ENCODE measurements around the gene UPF2.

The UPF2 gene

DNA sequence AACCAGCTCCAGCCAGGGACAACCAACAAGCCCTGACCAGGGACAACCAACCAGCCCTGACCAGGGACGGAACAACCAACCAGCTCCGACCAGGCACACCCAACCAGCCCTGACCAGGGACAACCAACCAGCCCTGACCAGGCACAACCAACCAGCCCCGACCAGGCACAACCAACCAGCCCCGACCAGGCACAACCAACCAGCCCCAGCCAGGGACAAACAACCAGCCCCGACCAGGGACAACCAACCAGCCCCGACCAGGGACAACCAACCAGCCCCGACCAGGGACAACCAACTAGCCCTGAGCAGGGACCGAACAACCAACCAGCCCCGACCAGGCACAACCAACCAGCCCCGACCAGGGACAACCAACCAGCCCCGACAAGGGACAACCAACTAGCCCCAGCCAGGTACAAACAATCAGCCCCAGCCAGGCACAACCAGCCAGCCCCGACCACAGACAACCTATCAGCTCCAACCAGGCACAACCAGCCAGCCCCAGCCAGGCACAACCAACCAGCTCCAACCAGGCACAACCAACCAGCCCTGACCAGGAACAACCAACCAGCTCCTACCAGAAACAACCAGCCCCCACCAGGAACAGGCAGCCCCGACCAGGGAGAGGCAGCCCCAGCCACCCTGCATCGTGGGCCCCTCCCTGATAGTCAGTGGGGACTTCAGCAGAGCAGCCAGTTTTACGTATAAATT, 163.1 kb downstream of the UPF2 start:
- TF ChIP-seq, protein P1, sequence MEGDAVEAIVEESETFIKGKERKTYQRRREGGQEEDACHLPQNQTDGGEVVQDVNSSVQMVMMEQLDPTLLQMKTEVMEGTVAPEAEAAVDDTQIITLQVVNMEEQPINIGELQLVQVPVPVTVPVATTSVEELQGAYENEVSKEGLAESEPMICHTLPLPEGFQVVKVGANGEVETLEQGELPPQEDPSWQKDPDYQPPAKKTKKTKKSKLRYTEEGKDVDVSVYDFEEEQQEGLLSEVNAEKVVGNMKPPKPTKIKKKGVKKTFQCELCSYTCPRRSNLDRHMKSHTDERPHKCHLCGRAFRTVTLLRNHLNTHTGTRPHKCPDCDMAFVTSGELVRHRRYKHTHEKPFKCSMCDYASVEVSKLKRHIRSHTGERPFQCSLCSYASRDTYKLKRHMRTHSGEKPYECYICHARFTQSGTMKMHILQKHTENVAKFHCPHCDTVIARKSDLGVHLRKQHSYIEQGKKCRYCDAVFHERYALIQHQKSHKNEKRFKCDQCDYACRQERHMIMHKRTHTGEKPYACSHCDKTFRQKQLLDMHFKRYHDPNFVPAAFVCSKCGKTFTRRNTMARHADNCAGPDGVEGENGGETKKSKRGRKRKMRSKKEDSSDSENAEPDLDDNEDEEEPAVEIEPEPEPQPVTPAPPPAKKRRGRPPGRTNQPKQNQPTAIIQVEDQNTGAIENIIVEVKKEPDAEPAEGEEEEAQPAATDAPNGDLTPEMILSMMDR (IDR thresholded peaks at IDR 0.05; ENCODE audit: borderline replicate concordance, insufficient read depth, low read depth, low read length): no peak
- H3K4me3 ChIP-seq (ENCODE audit: low read depth, low read length): no peak overlapping the region

DNA sequence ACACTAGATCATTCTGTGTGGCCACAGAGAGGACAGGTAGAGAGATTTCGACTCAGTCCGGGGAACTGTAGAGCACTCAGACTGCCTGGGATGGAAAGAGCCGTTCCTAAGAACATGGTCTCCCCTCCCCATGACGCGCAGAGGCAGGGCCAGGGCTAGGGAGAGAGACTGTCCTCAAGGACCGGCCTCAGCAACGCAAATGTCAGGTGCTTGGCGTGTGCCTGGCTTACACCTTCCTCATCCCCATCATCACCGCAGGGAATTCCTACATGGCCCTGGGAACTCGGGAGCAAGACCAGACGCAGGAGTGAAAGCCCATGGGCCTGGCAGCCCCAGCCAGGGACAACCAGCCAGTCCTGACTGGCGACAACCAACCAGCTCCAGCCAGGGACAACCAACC, 163.8 kb downstream of the UPF2 start:
- no peak overlapping the region for H3K4me3 ChIP-seq (ENCODE audit: low read depth, low read length)
- TF ChIP-seq, protein P1 (IDR thresholded peaks at IDR 0.05; ENCODE audit: borderline replicate concordance, insufficient read depth, low read depth, low read length): no peak

DNA sequence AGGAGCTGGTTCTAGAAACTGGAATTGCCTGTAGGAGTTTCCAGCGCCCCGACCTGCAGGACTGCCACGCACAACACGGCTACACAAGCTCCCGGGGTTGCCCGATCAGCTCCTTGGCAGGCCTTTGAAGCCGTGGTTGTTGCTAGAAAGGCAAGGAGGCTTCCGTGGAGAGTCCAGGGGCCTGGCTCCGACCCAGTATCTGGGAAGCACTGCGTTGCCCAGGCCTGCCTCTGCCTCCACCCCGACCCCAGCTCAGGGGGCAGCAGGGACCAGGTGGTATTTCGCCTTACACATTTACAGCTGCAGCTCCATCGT, 165.1 kb downstream of the UPF2 start:
- no peak overlapping the region for H3K4me3 ChIP-seq (ENCODE audit: low read depth, low read length)
- TF ChIP-seq, protein P1 (IDR thresholded peaks at IDR 0.05; ENCODE audit: borderline replicate concordance, insufficient read depth, low read depth, low read length): no peak

DNA sequence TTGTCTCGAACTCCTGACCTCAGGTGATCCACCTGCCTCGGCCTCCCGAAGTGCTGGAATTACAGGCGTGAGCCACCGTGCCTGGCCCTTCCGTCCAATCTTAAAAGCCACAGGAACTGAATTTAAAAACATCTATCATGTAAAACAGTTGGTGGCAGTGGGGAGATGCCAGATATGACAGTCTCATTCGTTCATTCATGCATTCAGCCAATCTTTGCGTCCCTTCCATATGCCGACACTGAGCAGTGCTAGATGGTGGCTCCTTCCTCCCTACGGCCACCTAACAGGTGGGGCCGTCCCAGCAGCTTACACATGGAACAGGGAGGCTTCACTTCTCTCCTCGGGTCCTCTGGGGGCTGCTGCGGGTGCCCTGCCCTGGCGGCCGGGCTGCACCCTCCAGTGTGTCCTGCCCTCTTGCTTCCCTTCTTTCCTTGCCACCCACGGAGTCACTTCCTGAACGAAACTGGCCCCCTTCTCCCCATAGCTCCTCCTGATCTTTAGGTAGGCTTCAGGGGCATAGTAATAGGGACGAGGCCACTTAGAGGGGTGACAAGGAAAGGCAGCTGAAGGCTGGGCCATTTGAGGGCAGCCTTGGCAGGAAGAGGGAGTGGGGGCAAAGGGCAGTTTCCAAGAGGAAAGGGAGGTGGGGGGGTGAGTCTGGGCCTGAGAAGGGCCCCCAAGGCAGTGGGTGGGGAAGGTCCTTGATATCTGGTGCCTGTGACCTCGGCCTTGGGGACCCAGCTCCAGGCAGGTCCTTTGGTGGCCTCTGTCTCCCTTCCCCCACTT, 165.6 kb downstream of the UPF2 start:
- TF ChIP-seq, protein P1 (IDR thresholded peaks at IDR 0.05; ENCODE audit: borderline replicate concordance, insufficient read depth, low read depth, low read length): no peak
- no peak overlapping the region for H3K4me3 ChIP-seq (ENCODE audit: low read depth, low read length)

DNA sequence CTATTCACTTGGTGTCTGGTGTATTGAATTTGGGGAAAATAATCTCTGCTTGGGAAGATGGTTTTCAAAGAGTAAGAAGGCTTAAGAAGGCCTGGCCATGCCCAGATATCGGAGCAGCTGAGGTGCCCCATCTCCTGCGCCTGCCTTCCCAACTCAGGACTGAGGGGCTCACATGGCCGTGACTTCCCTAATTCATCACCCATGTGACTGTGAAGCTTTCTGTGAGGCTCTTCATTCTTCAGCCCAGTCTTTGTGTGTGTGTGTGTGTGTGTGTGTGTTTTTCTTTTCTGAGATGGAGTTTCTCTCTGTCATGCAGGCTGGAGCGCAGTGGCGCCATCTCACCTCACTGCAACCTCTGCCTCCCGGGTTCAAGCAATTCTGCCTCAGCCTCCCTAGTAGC, 166.3 kb downstream of the UPF2 start:
- no peak overlapping the region for H3K4me3 ChIP-seq (ENCODE audit: low read depth, low read length)
- TF ChIP-seq, protein P1 (IDR thresholded peaks at IDR 0.05; ENCODE audit: borderline replicate concordance, insufficient read depth, low read depth, low read length): no peak

DNA sequence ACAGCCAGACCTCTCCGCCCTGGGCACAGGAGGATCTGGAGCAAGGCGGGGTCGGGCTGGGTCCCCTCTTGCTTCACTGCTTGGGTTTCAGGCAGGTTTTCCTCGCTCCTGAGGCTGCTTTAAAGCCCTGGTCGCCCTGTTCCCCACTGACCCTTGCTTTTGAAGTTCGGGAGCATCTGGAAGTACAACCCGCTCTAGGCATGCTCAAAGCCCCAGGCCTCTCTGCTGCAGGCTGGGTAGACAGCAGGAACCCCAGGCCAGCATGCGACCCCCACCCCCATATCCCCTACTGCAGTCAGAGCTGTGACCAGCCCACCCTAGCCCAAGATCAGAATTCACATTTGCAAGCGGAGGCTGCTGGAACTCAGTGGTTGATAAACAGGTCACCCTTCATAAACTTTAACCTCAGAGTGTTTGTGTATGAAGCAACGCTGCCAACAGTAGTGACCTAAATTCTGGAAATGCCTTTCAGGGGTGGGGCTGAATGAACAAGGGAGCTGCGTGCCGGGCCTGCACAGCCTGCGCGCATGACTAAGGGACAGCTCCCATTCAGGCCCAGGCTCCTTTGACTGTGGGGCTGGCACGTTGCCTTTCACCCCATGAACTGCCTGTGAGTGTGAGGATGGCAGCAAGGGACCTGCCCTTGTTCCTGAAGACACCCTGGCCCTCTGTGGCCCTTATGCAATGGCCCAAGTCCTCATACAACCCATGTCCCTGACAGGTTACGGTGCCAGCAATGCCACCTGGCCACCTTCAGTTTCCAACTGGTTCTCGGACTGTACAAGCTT, 166.9 kb downstream of the UPF2 start:
- no peak overlapping the region for H3K4me3 ChIP-seq (ENCODE audit: low read depth, low read length)
- TF ChIP-seq, protein P1 (IDR thresholded peaks at IDR 0.05; ENCODE audit: borderline replicate concordance, insufficient read depth, low read depth, low read length): no peak
